ENCODE results near the gene SURF2.

- no peak for TF ChIP-seq CTCF (conservative IDR thresholded peaks at IDR 0.05)
- no peak for TF ChIP-seq EZH2 (IDR thresholded peaks at IDR 0.05; ENCODE audit: low read depth)
Measured at GRCh38 chr9:133320421-133320881, 35.9 kb upstream of the SURF2 start.
